Fibroblast of skin of left biceps (primary cell): ENCODE measurements around the gene FAM219A.
"Not testable (repeated sequence)": the region's sequence is repeated elsewhere in the genome, so short reads cannot be mapped to it uniquely, and the experiment has no call there.

Experiments
- DNase-seq, 2 experiments: peaks; one replicate each; pipeline ENCODE4 v3.0.0-alpha.2; 2013; ENCODE audit warnings: low read depth in 2 of 2

FAM219A gene

GRCh38 chr9:34376596-34377403 is 81.6 kb downstream of the FAM219A start, which contains the start of gene MYORG:
MYORG (minus strand) TSS chr9:34376898; CDS start chr9:34372943, 3,955 bp downstream.
- DNase-seq: peak; percentile 28 to 39

- DNase-seq: no peak
These were observed 82.3 kb downstream of the FAM219A start for GRCh38 chr9:34375901-34376595.

GRCh38 chr9:34374905-34375552 is 83.3 kb downstream of the FAM219A start:
- DNase-seq: no peak

- no peak for DNase-seq
These were observed 84.0 kb downstream of the FAM219A start for GRCh38 chr9:34374339-34374738.

- no peak for DNase-seq
These were observed 84.6 kb downstream of the FAM219A start for GRCh38 chr9:34373749-34374148.

GRCh38 chr9:34372467-34373011 is 85.8 kb downstream of the FAM219A start:
- DNase-seq: no peak

GRCh38 chr9:34371886-34372466 is 86.4 kb downstream of the FAM219A start:
- DNase-seq: no peak

GRCh38 chr9:34370970-34371880 is 87.1 kb downstream of the FAM219A start:
- no peak for DNase-seq

GRCh38 chr9:34370335-34370969 is 87.9 kb downstream of the FAM219A start:
- DNase-seq: no peak

- DNase-seq: no peak
These were observed 88.7 kb downstream of the FAM219A start for GRCh38 chr9:34369636-34370035.

GRCh38 chr9:34368796-34369195 is 89.6 kb downstream of the FAM219A start:
- not testable (repeated sequence) for DNase-seq

- not testable (repeated sequence) for DNase-seq
These were observed 90.5 kb downstream of the FAM219A start for GRCh38 chr9:34367751-34368410.

GRCh38 chr9:34366365-34366764 is 92.0 kb downstream of the FAM219A start:
- no peak for DNase-seq

- DNase-seq: no peak
These were observed 93.1 kb downstream of the FAM219A start for GRCh38 chr9:34365282-34365681.

- DNase-seq: peak in 1 of 2 experiments; percentile 4
These were observed 94.6 kb downstream of the FAM219A start for GRCh38 chr9:34363619-34364351.

GRCh38 chr9:34362614-34363214 is 95.7 kb downstream of the FAM219A start:
- DNase-seq: no peak

GRCh38 chr9:34352957-34353356 is 105.4 kb downstream of the FAM219A start:
- DNase-seq: not testable (repeated sequence)

GRCh38 chr9:34352122-34352652 is 106.2 kb downstream of the FAM219A start:
- not testable (repeated sequence) for DNase-seq
